Erythroblast (primary cell): ENCODE measurements around the gene CSH1.
A peak's percentile ranks its signal among the peaks of the same experiment; 100 is the strongest.
"Not testable (repeated sequence)": the region's sequence is repeated elsewhere in the genome, so short reads cannot be mapped to it uniquely, and the experiment has no call there.

Experiments
- DNase-seq, 2 experiments: peaks; one replicate each; lab custom pipeline; 2025; lab: John Stamatoyannopoulos, UW
- GATA1 ChIP-seq: IDR thresholded peaks from 2 replicates; pipeline ENCODE4 v1.6.1; 2011; ENCODE audit warnings: low read depth, mild to moderate bottlenecking, control low read depth, low read length, moderate library complexity
- POLR2A ChIP-seq: IDR thresholded peaks from 2 replicates; pipeline ENCODE4 v1.6.1; 2011; ENCODE audit warnings: mild to moderate bottlenecking, low read length

The CSH1 gene

GRCh38 chr17:63934183-63935112 is 38.1 kb upstream of the CSH1 start:
- no peak for DNase-seq
- TF ChIP-seq POLR2A = no peak
- TF ChIP-seq GATA1 = no peak

- no peak for DNase-seq
- TF ChIP-seq POLR2A (no peak), GATA1 (no peak)
Measured at GRCh38 chr17:63933598-63933997, 37.2 kb upstream of the CSH1 start.

GRCh38 chr17:63932721-63933120 is 36.3 kb upstream of the CSH1 start:
- no peak for DNase-seq
- TF ChIP-seq GATA1 = no peak
- TF ChIP-seq POLR2A = no peak

- TF ChIP-seq POLR2A (no peak), GATA1 (no peak)
- no peak for DNase-seq
Measured at GRCh38 chr17:63931981-63932561, 35.7 kb upstream of the CSH1 start, which contains the start of gene CD79B. Gene CD79B (minus strand): TSS chr17:63932331. CDS start chr17:63932261, 70 bp downstream.

GRCh38 chr17:63930951-63931575 is 34.7 kb upstream of the CSH1 start:
- TF ChIP-seq POLR2A (no peak), GATA1 (no peak)
- peak in 1 of 2 experiments; percentile 26 for DNase-seq

- no peak for DNase-seq
- TF ChIP-seq POLR2A (no peak), GATA1 (no peak)
Measured at GRCh38 chr17:63929860-63930766, 33.7 kb upstream of the CSH1 start.

- no peak for DNase-seq
- TF ChIP-seq POLR2A (no peak), GATA1 (no peak)
Measured at GRCh38 chr17:63928966-63929695, 32.8 kb upstream of the CSH1 start.

GRCh38 chr17:63928172-63928666 is 31.8 kb upstream of the CSH1 start:
- DNase-seq = no peak
- TF ChIP-seq GATA1 (no peak), POLR2A (no peak)

GRCh38 chr17:63927464-63928171 is 31.2 kb upstream of the CSH1 start:
- TF ChIP-seq GATA1 (no peak), POLR2A (no peak)

GRCh38 chr17:63926164-63926563 is 29.8 kb upstream of the CSH1 start:
- no peak for DNase-seq
- TF ChIP-seq GATA1 (no peak), POLR2A (no peak)

More at GRCh38 chr17:63927464-63928171, 31.2 kb upstream of the CSH1 start:
- DNase-seq = no peak

- DNase-seq = no peak
- TF ChIP-seq POLR2A = no peak
- no peak for TF ChIP-seq GATA1
Measured at GRCh38 chr17:63925615-63926014, 29.2 kb upstream of the CSH1 start.

GRCh38 chr17:63922402-63922801 is 26.0 kb upstream of the CSH1 start:
- DNase-seq = not testable (repeated sequence)

GRCh38 chr17:63920779-63921178 is 24.4 kb upstream of the CSH1 start:
- DNase-seq = not testable (repeated sequence)

GRCh38 chr17:63920050-63920449 is 23.7 kb upstream of the CSH1 start:
- not testable (repeated sequence) for DNase-seq
